SHP77 (cell line): ENCODE measurements around the gene HPS5.

Experiments used
- DNase-seq, 2 experiments: peaks; one replicate each; lab custom pipeline; 2025; lab: John Stamatoyannopoulos, UW

The HPS5 gene

GRCh38 chr11:18235394-18236334 is 86.3 kb downstream of the HPS5 start:
- no peak for DNase-seq

- no peak for DNase-seq
Observed at GRCh38 chr11:18233912-18234311, 88.0 kb downstream of the HPS5 start.

GRCh38 chr11:18230859-18231258 is 91.1 kb downstream of the HPS5 start:
- no peak for DNase-seq

GRCh38 chr11:18229501-18229900 is 92.4 kb downstream of the HPS5 start:
- no peak for DNase-seq
